Measurements from ENCODE around the gene SNCA.

- TF ChIP-seq CTCF (IDR thresholded peaks at IDR 0.05) (no peak), POLR2A (IDR thresholded peaks at IDR 0.05) (no peak)
Measured at GRCh38 chr4:89744914-89745313, 92.0 kb downstream of the SNCA start.
